HG03039 (cell line): ENCODE data around the gene ASXL3.
A peak's percentile ranks its signal among the peaks of the same experiment; 100 is the strongest.

Experiments used
- ATAC-seq: cut with Tn5 transposase; IDR thresholded peaks from one replicate; pipeline ENCODE4 v1.9.1; 2021; ENCODE audit warnings: mild to moderate bottlenecking, moderate library complexity; ENCODE audit not compliant: unreplicated experiment

The ASXL3 gene

GRCh38 chr18:33577685-33578517 is at the start of gene ASXL3:
Gene ASXL3, plus strand, starts transcription at chr18:33578219. Its CDS starts 413 bp downstream, at chr18:33578632.
- ATAC-seq: peak; percentile 46

GRCh38 chr18:33532978-33533377 is 45.0 kb upstream of the ASXL3 start:
- ATAC-seq: no peak

- ATAC-seq: no peak
Observed at GRCh38 chr18:33536904-33537303, 41.1 kb upstream of the ASXL3 start.

GRCh38 chr18:33538418-33539042 is 39.5 kb upstream of the ASXL3 start:
- no peak for ATAC-seq

GRCh38 chr18:33540392-33540791 is 37.6 kb upstream of the ASXL3 start:
- no peak for ATAC-seq

GRCh38 chr18:33541316-33541715 is 36.7 kb upstream of the ASXL3 start:
- no peak for ATAC-seq

GRCh38 chr18:33556846-33557245 is 21.2 kb upstream of the ASXL3 start:
- ATAC-seq: no peak

GRCh38 chr18:33557706-33558105 is 20.3 kb upstream of the ASXL3 start:
- no peak for ATAC-seq

- no peak for ATAC-seq
Observed at GRCh38 chr18:33558529-33558928, 19.5 kb upstream of the ASXL3 start.

GRCh38 chr18:33560686-33561370 is 17.2 kb upstream of the ASXL3 start:
- ATAC-seq: peak; percentile 87

- no peak for ATAC-seq
Observed at GRCh38 chr18:33562741-33563140, 15.3 kb upstream of the ASXL3 start.

GRCh38 chr18:33567705-33568104 is 10.3 kb upstream of the ASXL3 start:
- no peak for ATAC-seq

GRCh38 chr18:33571998-33572787 is 5.8 kb upstream of the ASXL3 start:
- ATAC-seq: no peak

GRCh38 chr18:33573193-33573592 is 4.8 kb upstream of the ASXL3 start:
- no peak for ATAC-seq

GRCh38 chr18:33575451-33575850 is 2.6 kb upstream of the ASXL3 start:
- ATAC-seq: no peak

GRCh38 chr18:33576999-33577646 is 896 bp upstream of the ASXL3 start:
- no peak for ATAC-seq

- peak; percentile 10 for ATAC-seq
Observed at GRCh38 chr18:33578518-33579348, 714 bp downstream of the ASXL3 start.

- no peak for ATAC-seq
Observed at GRCh38 chr18:33579349-33580215, 1.6 kb downstream of the ASXL3 start.

GRCh38 chr18:33580546-33580945 is 2.5 kb downstream of the ASXL3 start:
- ATAC-seq: no peak
